Measurements from ENCODE around the gene UQCRC1.

The UQCRC1 gene

GRCh38 chr3:48598323-48599076 lies 10.9 kb downstream of the UQCRC1 start:
- no peak for DNase-seq (ENCODE audit: low spot score)

- no peak for DNase-seq (ENCODE audit: low spot score)
Observed at GRCh38 chr3:48597408-48597800, 12.0 kb downstream of the UQCRC1 start.

DNA sequence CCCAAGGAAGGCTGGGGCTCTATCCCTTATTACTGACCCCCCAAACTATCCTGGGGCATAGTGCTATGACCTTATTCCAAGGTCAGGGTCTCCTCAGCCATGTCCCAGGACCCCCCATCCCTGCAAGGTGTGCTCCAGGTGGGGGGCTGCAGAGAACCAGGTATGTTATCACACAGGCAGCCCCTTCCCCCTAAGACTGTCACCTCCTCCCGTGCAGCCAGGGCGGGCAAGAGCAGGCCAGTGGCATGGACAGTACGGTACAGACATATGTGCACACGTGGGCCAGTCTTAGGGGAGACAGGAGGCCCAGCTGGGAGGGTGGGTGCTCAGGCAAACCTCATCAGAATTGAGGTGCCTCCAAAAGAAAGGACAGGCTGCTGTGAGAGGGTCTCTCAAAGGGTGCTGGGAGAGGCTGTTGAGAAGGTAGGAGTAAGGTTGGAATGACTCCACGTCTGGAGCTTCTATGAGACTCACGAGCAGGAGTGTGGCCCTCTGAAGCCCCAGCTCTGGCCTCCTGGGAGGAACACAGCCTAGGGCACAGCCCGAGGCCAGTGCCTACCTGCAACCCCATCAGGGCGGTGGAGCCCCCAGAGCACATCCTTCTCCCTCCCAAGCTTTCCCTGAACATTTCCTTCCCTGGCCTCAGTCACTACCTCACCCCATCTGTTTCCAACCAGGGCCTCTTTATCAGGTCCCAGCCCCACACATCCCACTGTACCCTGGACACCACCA lies 12.6 kb downstream of the UQCRC1 start:
- DNase-seq (ENCODE audit: low spot score) = no peak

GRCh38 chr3:48596157-48596556 lies 13.3 kb downstream of the UQCRC1 start:
- DNase-seq (ENCODE audit: low spot score) = no peak

- no peak for DNase-seq (ENCODE audit: low spot score)
Observed at GRCh38 chr3:48595526-48596121, 13.8 kb downstream of the UQCRC1 start.

- DNase-seq (ENCODE audit: low spot score) = no peak
Observed at GRCh38 chr3:48595075-48595525, 14.3 kb downstream of the UQCRC1 start, which contains the start of gene COL7A1. Gene COL7A1, minus strand, starts transcription at chr3:48595329. Its CDS starts 170 bp downstream, at chr3:48595159.

- DNase-seq (ENCODE audit: low spot score) = no peak
Observed at GRCh38 chr3:48594417-48595049, 14.9 kb downstream of the UQCRC1 start.

DNA sequence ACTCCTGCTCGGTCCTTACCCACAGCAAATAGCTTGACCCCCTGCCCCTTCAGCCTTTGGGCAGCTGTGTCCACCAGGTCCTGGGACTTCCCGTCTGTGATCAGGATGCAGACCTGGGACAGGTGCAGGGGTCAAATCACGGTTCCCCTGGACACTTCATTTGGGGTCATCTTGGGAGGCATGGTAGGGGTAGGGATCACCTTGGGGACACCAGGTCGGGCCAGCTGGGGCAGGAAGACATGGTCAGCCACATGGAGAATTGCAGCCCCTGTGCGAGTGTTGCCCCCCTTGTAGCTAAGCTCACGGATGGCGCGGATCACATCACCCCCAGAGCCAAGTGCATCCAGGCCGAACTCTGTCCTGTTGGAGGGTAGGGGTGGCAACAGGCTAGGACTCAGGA lies 16.1 kb downstream of the UQCRC1 start:
- DNase-seq (ENCODE audit: low spot score) = no peak

DNA sequence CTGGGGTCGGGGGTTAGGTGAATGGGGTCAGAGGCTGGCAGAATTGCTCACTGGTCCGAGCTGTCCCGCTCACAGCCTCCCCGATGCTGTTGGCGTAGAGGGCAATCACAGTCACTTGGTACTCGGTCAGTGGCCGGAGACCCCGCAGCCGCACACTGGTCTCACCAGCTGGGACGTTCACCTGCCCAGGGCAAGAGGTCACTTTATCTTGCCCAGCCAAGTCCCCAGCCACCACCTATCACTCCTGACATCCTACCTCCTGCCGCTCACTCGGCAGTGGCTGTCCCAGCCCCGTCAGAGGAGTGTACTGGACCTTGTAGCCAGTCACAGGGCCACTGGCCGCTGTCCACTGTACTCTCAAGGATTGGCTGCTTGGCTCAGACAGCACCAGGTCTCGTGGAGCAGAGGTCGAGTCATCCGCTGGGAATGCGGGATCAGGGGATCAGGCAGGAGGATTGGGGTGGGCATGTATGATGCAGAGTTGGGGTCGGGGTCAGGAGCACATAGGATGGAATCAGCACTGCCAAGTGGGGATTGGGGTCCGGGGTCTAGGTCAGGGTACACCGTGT lies 16.8 kb downstream of the UQCRC1 start:
- DNase-seq (ENCODE audit: low spot score) = no peak

DNA sequence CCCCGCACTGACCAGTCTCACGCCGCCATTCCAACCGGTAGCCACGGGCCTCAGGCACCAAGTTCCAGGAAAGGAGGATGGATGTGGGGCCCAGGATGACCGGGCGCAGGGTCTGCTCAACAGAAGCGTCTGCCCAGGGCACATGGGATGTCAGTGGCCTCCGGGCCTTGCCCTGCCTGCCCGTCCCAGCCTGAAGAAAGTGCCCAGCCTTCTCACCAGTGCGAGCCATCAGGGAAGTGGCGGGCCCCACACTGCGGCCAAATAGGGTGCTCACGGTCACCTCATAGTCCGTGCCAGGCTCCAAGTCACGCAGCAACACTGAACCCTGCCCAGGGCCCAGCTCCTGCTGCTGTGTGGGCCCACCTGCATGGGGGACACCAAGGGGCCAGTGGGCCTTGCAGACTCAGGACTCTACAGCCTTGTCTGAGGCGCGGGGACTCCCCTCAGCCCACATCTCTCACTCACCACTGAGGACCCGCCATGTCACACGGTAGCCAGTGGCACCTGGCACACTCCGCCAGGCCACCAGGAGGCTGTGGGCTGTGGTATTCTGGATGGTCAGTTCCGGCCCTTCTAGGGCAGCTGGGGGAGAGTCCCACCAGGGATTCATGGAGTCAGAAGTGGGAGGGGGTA lies 17.4 kb downstream of the UQCRC1 start:
- DNase-seq (ENCODE audit: low spot score) = no peak

- no peak for DNase-seq (ENCODE audit: low spot score)
Observed at GRCh38 chr3:48591436-48591835, 18.0 kb downstream of the UQCRC1 start.

- no peak for DNase-seq (ENCODE audit: low spot score)
Observed at GRCh38 chr3:48588230-48588629, 21.2 kb downstream of the UQCRC1 start.

DNA sequence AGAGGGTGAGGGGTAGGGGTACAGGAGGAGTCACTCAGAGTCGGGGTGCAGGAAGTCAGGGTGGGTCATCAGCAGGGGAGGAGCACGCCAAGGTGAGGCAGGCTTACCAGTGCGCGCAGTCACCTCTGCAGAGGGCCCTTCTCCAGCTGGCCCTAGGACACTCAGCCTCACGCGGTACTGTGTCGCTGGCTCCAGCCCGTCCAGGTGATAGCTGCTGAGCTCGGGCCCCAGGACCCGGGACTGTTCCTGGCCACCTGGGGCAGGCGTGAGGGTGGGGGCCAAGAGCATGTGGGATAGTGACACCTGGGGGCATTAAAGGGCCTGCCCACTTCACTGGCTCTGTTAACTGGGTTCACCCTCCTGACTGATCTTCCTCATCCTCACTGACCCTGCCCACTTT lies 21.8 kb downstream of the UQCRC1 start:
- DNase-seq (ENCODE audit: low spot score) = no peak

DNA sequence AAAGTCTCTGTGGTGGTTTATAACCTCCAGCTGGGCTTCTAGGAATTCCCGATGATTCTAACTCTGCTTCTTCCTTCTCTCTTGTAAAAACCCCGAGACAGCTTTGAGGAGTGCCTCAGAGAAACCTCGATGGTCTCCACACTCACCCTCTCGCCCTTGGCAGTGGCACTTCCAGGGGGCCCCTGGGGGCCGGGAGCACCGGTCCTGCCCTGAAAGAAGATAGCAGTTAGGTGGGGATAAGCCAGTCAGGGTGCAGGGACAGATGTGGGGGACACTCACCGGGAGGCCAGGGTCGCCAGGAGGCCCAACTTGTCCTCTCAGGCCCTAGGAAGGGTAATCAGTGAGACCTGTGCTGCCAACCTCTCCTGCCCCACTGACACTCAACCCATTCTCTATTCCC lies 24.0 kb downstream of the UQCRC1 start:
- DNase-seq (ENCODE audit: low spot score) = no peak

DNA sequence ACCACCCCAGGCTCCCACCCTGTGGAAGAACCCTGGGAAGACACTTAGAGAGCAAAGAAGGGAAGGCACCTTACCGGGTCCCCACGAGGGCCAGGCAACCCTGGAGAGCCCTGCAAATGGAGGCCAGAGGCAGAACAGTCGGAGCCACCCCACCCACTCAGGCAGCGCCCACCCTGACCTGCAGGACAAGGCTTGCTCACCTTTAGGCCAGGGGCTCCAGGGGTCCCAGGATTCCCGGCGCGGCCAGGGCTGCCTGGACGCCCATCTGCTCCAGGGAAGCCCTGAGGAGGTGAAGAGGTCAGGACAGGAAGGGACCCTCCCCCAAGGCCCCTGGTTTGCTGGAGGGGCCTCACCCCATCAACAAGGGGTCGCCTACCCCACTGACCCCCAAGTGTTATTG lies 24.6 kb downstream of the UQCRC1 start:
- DNase-seq (ENCODE audit: low spot score) = no peak

GRCh38 chr3:48581621-48582481 lies 27.6 kb downstream of the UQCRC1 start:
- no peak for DNase-seq (ENCODE audit: low spot score)

GRCh38 chr3:48576647-48577046 lies 32.8 kb downstream of the UQCRC1 start:
- DNase-seq (ENCODE audit: low spot score) = no peak

- no peak for DNase-seq (ENCODE audit: low spot score)
Observed at GRCh38 chr3:48575366-48575765, 34.1 kb downstream of the UQCRC1 start.

GRCh38 chr3:48573973-48574585 lies 35.4 kb downstream of the UQCRC1 start:
- DNase-seq (ENCODE audit: low spot score) = no peak

DNA sequence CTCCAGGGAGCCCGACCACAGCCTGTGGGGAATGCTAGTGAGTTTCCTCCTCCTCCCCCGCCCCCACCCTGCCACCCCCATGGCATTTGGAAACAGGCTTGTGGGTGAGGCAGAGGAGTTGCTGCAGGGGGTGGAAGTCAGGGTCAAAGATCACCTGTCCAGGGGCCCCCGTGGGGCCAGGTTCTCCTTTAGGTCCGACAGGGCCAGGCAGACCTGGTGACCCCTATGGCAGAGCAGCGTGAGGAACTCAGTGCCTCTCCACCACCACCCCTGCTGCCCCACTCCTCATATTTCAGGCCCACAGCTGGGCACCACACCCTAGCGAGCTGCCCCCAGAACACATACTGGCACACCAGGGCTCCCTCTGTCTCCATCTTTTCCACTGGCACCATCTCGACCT lies 36.9 kb downstream of the UQCRC1 start:
- no peak for DNase-seq (ENCODE audit: low spot score)
